Natural killer cell treated with Interleukin-12 subunit alpha and Interleukin-12 subunit beta and Interleukin-15 and Interleukin-18, amount 100 ng/mL, for 72 hours (primary cell): ENCODE measurements around the gene NUP93. TPM values are rescaled to one million over a fixed set of nuclear protein-coding genes. Genes with fewer than 3 reads are reported as not detected.

ENCODE experiments used
- ATAC-seq, 2 donors: fragments of 150-1000 bp; cut with Tn5 transposase in 1 of 2; sonication (Bioruptor Pico), chemical (Tn5 transposase) in 1 of 2; 2 replicates each; pipeline ENCODE4 v1.10.0; 2021
- DNase-seq: peaks from one replicate; pipeline ENCODE4 v3.0.0; 2022; ENCODE audit warnings: low spot score
- H3K27ac Mint-ChIP-seq, 2 donors: 1 replicate in 1 of 2; 2 replicates in 1 of 2; pipeline ENCODE4 v1.8.0; 2022; ENCODE audit warnings: mixed read lengths in 2 of 2, mild to moderate bottlenecking in 1 of 2, moderate library complexity in 1 of 2
- H3K27me3 Mint-ChIP-seq, 2 donors: 1 replicate in 1 of 2; 2 replicates in 1 of 2; pipeline ENCODE4 v1.8.0; 2022; ENCODE audit warnings: mixed read lengths in 2 of 2
- H3K36me3 Mint-ChIP-seq: one replicate; pipeline ENCODE4 v1.8.0; 2022; ENCODE audit warnings: mixed read lengths
- H3K4me1 Mint-ChIP-seq, 2 donors: 1 replicate in 1 of 2; 2 replicates in 1 of 2; pipeline ENCODE4 v1.8.0; 2022; ENCODE audit warnings: low read depth in 2 of 2, mixed read lengths in 2 of 2, mild to moderate bottlenecking in 1 of 2
- H3K4me3 Mint-ChIP-seq: one replicate; pipeline ENCODE4 v1.8.0; 2022; ENCODE audit warnings: mixed read lengths
- H3K9me3 Mint-ChIP-seq: 2 replicates; pipeline ENCODE4 v1.8.0; 2022; ENCODE audit warnings: mixed read lengths
- total RNA-seq, 2 donors: library from RNA; stranded (reverse); gene quantifications; one replicate each; pipeline ENCODE4 v1.2.3, GENCODE V29; 2022

NUP93 gene
- total RNA-seq, 2 donors from 2014 or later = 111 to 171 TPM

GRCh38 chr16:56833243-56833970, 103.5 kb downstream of the NUP93 start:
- no peak for DNase-seq
- no peaks in the 10 kb centered on the region for H3K9me3 Mint-ChIP-seq
- peaks cover 34% of the 10 kb centered on the region for H3K36me3 Mint-ChIP-seq
- no peaks in the 10 kb centered on the region for H3K27me3 Mint-ChIP-seq
- no peak overlapping the region for H3K4me3 Mint-ChIP-seq
- peak in 1 of 2 donors; percentile 71 for ATAC-seq
- H3K27ac Mint-ChIP-seq = no peak overlapping the region
- peaks cover 0 to 7% of the 10 kb centered on the region in 2 donors for H3K4me1 Mint-ChIP-seq

- ATAC-seq = no peak
- H3K36me3 Mint-ChIP-seq = peaks cover 33% of the 10 kb centered on the region
Measured at GRCh38 chr16:56835320-56835719, 105.4 kb downstream of the NUP93 start.

DNA sequence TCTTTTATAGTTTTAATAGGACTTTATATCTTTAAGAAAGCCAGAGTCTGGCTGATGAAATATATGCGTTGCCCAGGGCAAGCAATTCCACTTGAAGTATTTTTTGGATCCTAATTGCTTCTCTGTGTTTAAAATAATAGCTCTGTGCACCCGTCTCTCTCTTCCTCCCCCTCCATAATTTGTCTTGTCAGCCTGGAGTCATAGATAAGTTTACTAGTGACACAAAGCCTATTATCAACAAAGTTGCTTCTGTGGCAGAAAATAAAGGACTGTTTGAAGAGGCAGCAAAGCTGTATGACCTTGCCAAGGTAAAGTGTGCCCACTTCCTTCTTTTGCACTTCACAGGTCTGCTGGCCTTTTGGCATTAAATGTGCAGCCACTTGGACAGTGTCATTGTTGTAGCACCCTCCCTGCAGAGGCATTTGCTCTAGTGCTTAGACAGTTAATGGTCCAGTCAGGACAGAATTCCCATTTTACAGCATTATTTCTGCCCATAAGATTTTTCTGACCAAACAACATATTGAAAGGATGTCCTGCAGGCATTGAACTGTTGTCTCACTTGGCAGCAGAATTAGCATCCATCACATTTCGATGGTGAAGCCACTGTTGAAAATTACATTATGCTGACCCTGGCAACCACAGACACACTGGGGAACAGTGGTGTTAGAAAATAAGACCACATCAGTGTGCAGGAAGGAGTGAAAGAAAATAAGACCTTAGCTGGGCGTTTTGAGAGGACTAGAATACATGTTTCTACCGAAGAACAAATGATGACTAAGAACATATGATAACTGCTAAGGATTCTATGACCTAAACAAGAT, 106.7 kb downstream of the NUP93 start:
- DNase-seq = no peak
- no peak overlapping the region for H3K27ac Mint-ChIP-seq
- H3K36me3 Mint-ChIP-seq = peaks cover 30% of the 10 kb centered on the region

More at GRCh38 chr16:56835320-56835719, 105.4 kb downstream of the NUP93 start:
- Mint-ChIP-seq H3K27ac (no peak overlapping the region), H3K9me3 (no peaks in the 10 kb centered on the region), H3K27me3 (no peaks in the 10 kb centered on the region), H3K4me1 (peaks cover 0 to 7% of the 10 kb centered on the region in 2 donors), H3K4me3 (no peak overlapping the region)
- DNase-seq = no peak

DNA sequence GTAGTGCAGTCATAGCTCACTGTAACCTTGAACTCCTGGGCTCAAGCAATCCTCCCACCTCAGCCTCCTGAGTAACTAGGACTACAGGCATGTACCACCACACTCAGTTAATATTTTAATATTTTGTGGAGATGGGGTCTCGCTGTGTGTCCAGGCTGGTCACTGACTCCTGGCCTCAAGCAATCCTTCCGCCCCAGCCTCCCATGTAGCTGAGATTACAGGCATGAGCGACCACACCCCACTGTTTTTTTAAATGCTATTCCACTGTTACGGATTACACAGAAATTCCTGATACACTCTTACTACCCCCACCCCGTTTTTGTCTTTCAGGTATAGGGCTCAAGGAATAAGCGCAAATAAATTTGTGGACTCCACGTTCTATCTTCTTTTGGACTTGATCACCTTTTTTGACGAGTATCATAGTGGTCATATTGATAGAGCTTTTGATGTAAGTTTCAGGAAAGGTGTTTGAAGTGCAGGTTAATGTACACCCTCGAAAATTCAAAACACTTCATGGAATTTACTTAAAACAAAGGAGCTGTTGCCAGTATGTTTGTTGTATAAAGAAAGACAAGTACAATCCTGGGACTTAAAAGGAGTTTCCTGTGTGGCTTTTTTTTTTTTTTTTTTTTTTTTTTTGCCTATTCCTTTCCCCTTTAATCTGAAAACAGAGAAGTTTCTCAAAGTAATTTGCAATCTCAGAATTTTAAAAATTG, 108.9 kb downstream of the NUP93 start:
- no peaks in the 10 kb centered on the region for H3K9me3 Mint-ChIP-seq
- H3K27ac Mint-ChIP-seq = no peak overlapping the region
- H3K4me1 Mint-ChIP-seq = peaks cover 0 to under 1% of the 10 kb centered on the region in 2 donors
- peaks cover 21% of the 10 kb centered on the region for H3K36me3 Mint-ChIP-seq
- H3K4me3 Mint-ChIP-seq = no peak overlapping the region
- no peaks in the 10 kb centered on the region for H3K27me3 Mint-ChIP-seq
- ATAC-seq = no peak
- no peak for DNase-seq

More for the DNA sequence above, 106.7 kb downstream of the NUP93 start:
- no peaks in the 10 kb centered on the region for H3K9me3 Mint-ChIP-seq
- H3K27me3 Mint-ChIP-seq = no peaks in the 10 kb centered on the region
- peaks cover 0 to 7% of the 10 kb centered on the region in 2 donors for H3K4me1 Mint-ChIP-seq
- no peak for ATAC-seq
- no peak overlapping the region for H3K4me3 Mint-ChIP-seq

- Mint-ChIP-seq H3K27ac (no peak overlapping the region), H3K9me3 (no peaks in the 10 kb centered on the region), H3K27me3 (no peaks in the 10 kb centered on the region), H3K4me3 (no peak overlapping the region), H3K4me1 (peaks cover 0 to 2% of the 10 kb centered on the region in 2 donors), H3K36me3 (peaks cover 19% of the 10 kb centered on the region)
- DNase-seq = no peak
- no peak for ATAC-seq
Measured at GRCh38 chr16:56841233-56841632, 111.3 kb downstream of the NUP93 start.

DNA sequence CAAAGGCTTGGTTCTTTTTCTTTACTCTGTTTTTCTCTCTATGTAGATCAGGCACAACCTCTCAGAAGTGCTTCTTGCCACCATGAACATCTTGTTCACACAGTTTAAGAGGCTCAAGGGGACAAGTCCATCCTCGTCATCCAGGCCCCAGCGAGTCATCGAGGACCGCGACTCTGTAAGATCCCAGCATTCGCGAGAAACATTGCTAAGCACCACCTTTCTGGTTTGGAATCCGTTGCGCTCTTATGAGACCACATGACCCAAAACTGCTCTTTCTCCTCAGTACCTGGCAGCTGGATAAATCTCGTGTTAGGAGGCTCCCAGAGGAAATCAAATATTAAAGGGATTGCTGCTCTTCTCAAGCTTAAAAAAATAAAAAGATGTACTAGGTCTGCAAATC, 111.7 kb downstream of the NUP93 start:
- Mint-ChIP-seq H3K27me3 (no peaks in the 10 kb centered on the region), H3K4me3 (no peak overlapping the region), H3K4me1 (peaks cover under 1 to 2% of the 10 kb centered on the region in 2 donors), H3K9me3 (no peaks in the 10 kb centered on the region), H3K36me3 (peaks cover 19% of the 10 kb centered on the region), H3K27ac (no peak overlapping the region)
- ATAC-seq (no peak), DNase-seq (no peak)

DNA sequence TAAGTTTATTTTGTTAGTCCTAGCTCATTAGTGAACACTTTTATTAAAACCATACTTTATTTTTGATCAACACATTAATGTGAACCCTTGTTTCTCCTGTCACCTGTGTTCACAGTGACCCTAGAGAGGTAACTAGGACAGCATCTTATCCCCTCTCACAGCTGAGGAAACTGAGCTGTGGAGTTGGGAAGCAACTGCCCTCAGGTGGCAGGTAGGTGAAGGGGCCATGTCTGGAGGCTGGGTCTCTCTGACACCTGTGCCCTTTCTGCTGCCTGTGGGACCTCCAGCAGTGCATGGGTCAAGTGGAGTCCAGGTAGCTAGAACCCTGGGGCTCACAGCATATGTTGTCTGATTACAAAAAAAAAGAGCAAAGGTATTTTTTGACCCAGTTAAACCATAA, 112.2 kb downstream of the NUP93 start:
- peaks cover 2 to 5% of the 10 kb centered on the region in 2 donors for H3K4me1 Mint-ChIP-seq
- no peak overlapping the region for H3K27ac Mint-ChIP-seq

DNA sequence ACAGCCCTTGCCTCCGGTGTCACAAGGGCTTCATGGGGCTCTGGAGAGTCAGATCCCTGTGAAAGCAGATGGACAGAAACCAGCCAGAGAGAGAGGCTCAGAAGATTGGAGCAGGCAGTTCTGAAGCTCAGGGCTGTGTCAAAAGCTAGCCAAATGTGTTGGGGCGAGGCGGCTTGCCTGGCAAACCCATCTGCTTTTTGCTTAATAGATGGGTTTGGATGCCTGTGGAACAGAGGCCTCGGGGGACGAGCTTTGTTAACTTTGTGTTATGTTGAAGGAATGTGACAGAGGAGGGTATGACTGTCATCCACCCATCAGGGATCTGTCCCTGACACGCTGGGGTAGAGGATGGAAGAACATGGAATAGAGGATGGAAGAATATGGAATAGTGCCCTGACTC, 114.1 kb downstream of the NUP93 start:
- no peak for DNase-seq
- no peaks in the 10 kb centered on the region for H3K27me3 Mint-ChIP-seq
- ATAC-seq = no peak
- peaks cover 11 to 24% of the 10 kb centered on the region in 2 donors for H3K4me1 Mint-ChIP-seq
- H3K4me3 Mint-ChIP-seq = no peak overlapping the region
- H3K36me3 Mint-ChIP-seq = peaks cover 23% of the 10 kb centered on the region
- H3K9me3 Mint-ChIP-seq = no peaks in the 10 kb centered on the region
- H3K27ac Mint-ChIP-seq = no peak overlapping the region

More for the DNA sequence above, 112.2 kb downstream of the NUP93 start:
- no peaks in the 10 kb centered on the region for H3K9me3 Mint-ChIP-seq
- H3K27me3 Mint-ChIP-seq = no peaks in the 10 kb centered on the region
- ATAC-seq (no peak), DNase-seq (no peak)
- peaks cover 19% of the 10 kb centered on the region for H3K36me3 Mint-ChIP-seq
- H3K4me3 Mint-ChIP-seq = no peak overlapping the region

DNA sequence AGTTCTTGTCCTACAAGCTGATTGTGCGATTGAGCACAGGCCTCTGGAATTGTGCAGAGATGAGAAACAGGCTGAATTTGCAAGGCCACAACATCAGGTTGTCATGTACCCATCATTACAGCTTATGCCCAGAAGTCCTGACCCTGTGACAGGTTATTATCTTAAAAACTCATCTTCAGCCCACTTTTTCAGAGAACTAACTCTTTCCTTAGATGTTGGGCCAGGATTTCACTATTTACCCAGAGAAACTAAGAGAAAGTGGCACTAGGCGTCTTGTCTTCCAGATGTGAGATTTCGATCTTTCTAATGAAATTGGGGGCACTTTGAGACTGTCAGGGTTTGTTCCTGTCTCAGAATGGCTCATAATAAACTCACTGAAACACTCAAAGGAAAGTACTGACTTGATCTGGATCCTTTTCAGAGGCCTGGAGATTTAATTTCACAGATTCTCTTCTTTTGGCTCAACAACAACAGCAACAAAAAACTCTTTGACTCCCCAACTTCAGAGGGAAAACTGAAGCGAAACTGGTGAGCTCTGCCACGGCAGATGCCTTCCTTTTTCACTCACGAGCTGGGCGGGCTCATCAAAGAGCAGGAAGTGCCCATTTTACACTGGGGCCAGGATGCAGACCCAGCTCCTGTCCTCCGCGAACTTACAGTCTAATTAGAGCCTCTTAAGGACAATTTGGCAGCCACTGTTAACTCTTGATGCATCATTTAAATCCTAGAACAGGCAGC, 117.4 kb downstream of the NUP93 start:
- H3K27me3 Mint-ChIP-seq = no peaks in the 10 kb centered on the region
- H3K36me3 Mint-ChIP-seq = peaks cover 11% of the 10 kb centered on the region
- H3K27ac Mint-ChIP-seq = peak overlapping the region; percentile 65 to 72
- H3K4me1 Mint-ChIP-seq = peaks cover 11 to 24% of the 10 kb centered on the region in 2 donors
- no peaks in the 10 kb centered on the region for H3K9me3 Mint-ChIP-seq
- DNase-seq (no peak), ATAC-seq (peak in 1 of 2 donors; percentile 65)
- H3K4me3 Mint-ChIP-seq = peak overlapping the region; percentile 24

DNA sequence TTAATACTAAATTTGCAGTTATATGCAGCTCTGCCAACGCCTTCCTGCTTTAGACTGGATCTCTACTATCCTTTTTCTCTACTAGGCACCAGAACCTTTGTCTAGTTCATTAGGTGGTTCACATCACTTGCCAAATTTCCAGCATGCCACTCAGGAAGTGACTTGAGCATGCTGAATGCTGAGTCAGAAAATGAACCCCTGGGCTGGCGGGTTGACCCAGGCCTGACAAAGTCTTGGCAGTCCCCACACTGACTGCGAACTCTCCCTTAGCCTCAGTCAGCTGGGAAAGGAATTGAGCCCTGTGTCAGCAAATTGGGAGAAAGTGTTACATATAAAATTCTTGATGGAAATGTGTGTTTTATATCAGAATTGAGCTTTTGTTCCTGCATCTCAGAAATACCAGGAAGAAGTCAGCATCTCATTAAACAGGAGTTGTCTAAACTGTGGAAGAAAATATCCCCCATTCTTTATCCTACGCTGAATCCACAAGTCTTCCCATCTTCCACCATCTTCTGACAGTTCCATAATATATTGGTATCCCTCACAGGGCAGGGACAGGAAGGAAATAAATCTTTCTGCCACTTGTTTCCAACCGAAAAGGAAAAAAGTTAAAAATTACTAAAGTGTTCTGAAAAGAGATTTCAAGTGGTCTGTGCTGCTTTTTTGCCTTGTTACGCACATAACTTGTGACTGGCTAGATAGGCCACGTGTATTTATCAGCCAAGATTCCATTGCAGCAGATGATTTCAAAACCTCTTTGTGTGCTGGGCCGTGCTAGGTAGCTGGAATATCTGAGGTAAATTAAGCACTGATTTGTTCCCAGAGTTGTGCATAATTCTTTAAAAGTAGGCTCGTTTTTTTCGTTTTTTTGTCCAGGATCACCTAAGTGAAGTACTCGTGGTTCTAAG, 118.4 kb downstream of the NUP93 start:
- Mint-ChIP-seq H3K27ac (peak overlapping the region; percentile 65 to 72), H3K36me3 (peaks cover 11% of the 10 kb centered on the region), H3K4me1 (peaks cover 11 to 24% of the 10 kb centered on the region in 2 donors), H3K4me3 (peak overlapping the region; percentile 24), H3K9me3 (no peaks in the 10 kb centered on the region), H3K27me3 (no peaks in the 10 kb centered on the region)
- DNase-seq (no peak), ATAC-seq (peak in 1 of 2 donors; percentile 63)

DNA sequence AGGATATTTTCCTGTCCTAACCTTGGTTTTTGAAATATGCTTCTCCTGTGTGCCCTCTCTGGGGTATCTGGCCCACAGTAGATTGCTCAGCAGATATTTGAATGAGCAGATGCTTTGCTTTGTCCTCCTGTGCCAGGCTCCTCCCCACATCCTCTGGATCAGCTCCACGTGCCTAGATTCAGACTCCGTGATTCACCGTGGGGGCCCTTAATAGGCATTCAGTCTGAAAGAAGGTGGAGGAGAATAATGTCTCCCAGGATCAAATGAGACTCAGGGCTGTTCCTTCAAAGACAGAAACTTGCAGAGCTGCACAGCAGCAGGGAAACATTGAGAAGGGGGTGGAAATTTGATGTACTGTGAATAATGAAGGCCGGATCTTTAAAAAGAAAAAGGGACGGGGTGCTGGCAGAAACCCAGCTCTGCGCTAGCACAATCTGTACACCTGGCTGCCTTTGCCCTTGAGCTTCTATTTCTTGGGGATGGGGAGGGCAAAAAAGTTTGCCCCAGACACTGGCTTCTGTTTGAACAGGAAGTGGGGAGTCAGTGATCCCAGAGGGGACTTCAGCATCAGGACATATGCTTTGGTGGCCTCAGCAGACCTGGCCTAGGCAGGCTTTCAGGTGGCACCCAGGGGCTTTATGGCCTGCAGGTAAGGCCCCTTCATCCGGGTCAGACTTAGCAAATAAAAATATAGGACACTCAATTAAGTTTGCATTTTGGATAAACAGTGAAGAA, 119.2 kb downstream of the NUP93 start:
- H3K36me3 Mint-ChIP-seq = peaks cover 5% of the 10 kb centered on the region
- DNase-seq = no peak
- H3K27ac Mint-ChIP-seq = peak overlapping the region in 1 of 2 donors; percentile 65
- no peaks in the 10 kb centered on the region for H3K9me3 Mint-ChIP-seq
- H3K4me3 Mint-ChIP-seq = no peak overlapping the region
- ATAC-seq = no peak
- no peaks in the 10 kb centered on the region for H3K27me3 Mint-ChIP-seq
- peaks cover 9 to 24% of the 10 kb centered on the region in 2 donors for H3K4me1 Mint-ChIP-seq
